Measurements from ENCODE around the gene NPLOC4. TPM values are rescaled to one million over a fixed set of nuclear protein-coding genes. Genes with fewer than 3 reads are reported as not detected.

The NPLOC4 gene
- total and polyA plus RNA-seq, 2 donors (not counting 1 experiment from before 2014, with no cell fraction given), result 70.2 to 101 TPM

GRCh38 chr17:81567191-81567590, 69.7 kb downstream of the NPLOC4 start:
- CTCF ChIA-PET, result interaction anchor here (0.6 to 2.5 kb wide), 2 partner anchors 34 to 287 kb away, joined by 3 to 8 read pairs; no protein-coding TSS in a partner anchor
- WGBS (ENCODE audit: insufficient coverage), result 69% methylated on average over 4 of the region's 4 CpGs
- no peak for DNase-seq

More at GRCh38 chr17:81567191-81567590, 69.7 kb downstream of the NPLOC4 start:
- H3K27ac Mint-ChIP-seq, result no peak overlapping the region
- Histone ChIP-seq H4K20me1 (ENCODE audit: control insufficient read depth, insufficient read depth, low read length, poor library complexity, severe bottlenecking) (no peaks in the 10 kb centered on the region), H3K36me3 (replicated peaks in 1 of 2; ENCODE audit: control extremely low read depth in 1 of 2, control insufficient read depth in 1 of 2, extremely low read depth in 1 of 2, insufficient read depth in 2 of 2, low read length in 1 of 2) (peaks cover 9 to 74% of the 10 kb centered on the region in 2 experiments), H3K9ac (ENCODE audit: low read length) (no peak overlapping the region), H3K79me2 (ENCODE audit: control insufficient read depth, insufficient read depth, low read length) (no peaks in the 10 kb centered on the region), H3K27ac (ENCODE audit: low read length in 2 of 2) (no peak overlapping the region), H3K4me1 (ENCODE audit: control insufficient read depth in 2 of 2, insufficient read depth in 2 of 2, low read length in 2 of 2) (peaks cover 7 to 15% of the 10 kb centered on the region in 2 donors), H2AFZ (ENCODE audit: insufficient read depth, low read depth, low read length, poor library complexity, severe bottlenecking) (no peak overlapping the region), H3K4me3 (ENCODE audit: control extremely low read depth in 1 of 5, extremely low read depth in 1 of 5, insufficient read depth in 1 of 5, low read depth in 2 of 5, low read length in 4 of 5) (no peak overlapping the region), H3K9me3 (ENCODE audit: control extremely low read depth in 1 of 3, control insufficient read depth in 2 of 3, insufficient read depth in 1 of 3, low read length in 2 of 3) (no peaks in the 10 kb centered on the region), H3K27me3 (replicated peaks in 1 of 4; ENCODE audit: control extremely low read depth in 1 of 4, control insufficient read depth in 3 of 4, insufficient read depth in 4 of 4, low read length in 3 of 4) (no peaks in the 10 kb centered on the region), H3K4me2 (replicated peaks; ENCODE audit: low read depth, low read length, poor library complexity, severe bottlenecking) (no peak overlapping the region)
- H3K4me3 Mint-ChIP-seq, result no peak overlapping the region
- TF ChIP-seq EZH2 (IDR thresholded peaks at IDR 0.05; ENCODE audit: borderline replicate concordance, insufficient read depth, low read depth, low read length, poor library complexity, severe bottlenecking) (no peak), CTCF (IDR thresholded peaks at IDR 0.05) (no peak)
- intact Hi-C loops (cut with micrococcal nuclease), result no loop called here
- POLR2A ChIA-PET, result interaction anchor here (0.7 kb wide), 1 partner anchor 12 kb away, joined by 6 read pairs; no protein-coding TSS in a partner anchor
- H3K27me3 Mint-ChIP-seq, result no peaks in the 10 kb centered on the region
- H3K4me1 Mint-ChIP-seq, result peaks cover 11% of the 10 kb centered on the region
- H3K9me3 Mint-ChIP-seq (ENCODE audit: insufficient read depth), result no peaks in the 10 kb centered on the region
- no peak for ATAC-seq (ENCODE audit: low read depth)
